Esophagus squamous epithelium (tissue), 5 donors: ENCODE data around the gene LRP4. TPM values are rescaled to one million over a fixed set of nuclear protein-coding genes. Genes with fewer than 3 reads are reported as not detected.
A peak's percentile ranks its signal among the peaks of the same experiment; 100 is the strongest.

ENCODE experiments used
- DNase-seq: peaks from one replicate; lab custom pipeline; 2025; lab: John Stamatoyannopoulos, UW
- H3K27ac ChIP-seq, 4 donors: fragments of 200-600 bp; sonication (generic); one replicate each; pipeline ENCODE4 v1.5.1; 2016 to 2019; ENCODE audit warnings: mild to moderate bottlenecking in 1 of 4
- H3K27me3 ChIP-seq, 4 donors: fragments of 200-600 bp; sonication (generic); 1 replicate in 3 of 4; 2 replicates in 1 of 4; pipeline versions ENCODE4 v1.5.1 to v1.6.0; 2017 to 2021; ENCODE audit warnings: antibody characterized with exemption in 1 of 4
- H3K36me3 ChIP-seq, 3 donors: fragments of 200-600 bp; sonication (generic); one replicate each; pipeline ENCODE4 v1.5.1; 2016 to 2019
- H3K4me1 ChIP-seq, 3 donors: fragments of 200-600 bp; sonication (generic); one replicate each; pipeline ENCODE4 v1.5.1; 2017 to 2019
- H3K4me3 ChIP-seq, 4 donors: fragments of 200-600 bp; sonication (generic); 1 replicate in 3 of 4; 2 replicates in 1 of 4; pipeline ENCODE4 v1.5.1; 2016 to 2019; ENCODE audit warnings: mild to moderate bottlenecking in 2 of 4, moderate library complexity in 1 of 4
- H3K9me3 ChIP-seq, 3 donors: fragments of 200-600 bp; sonication (generic); one replicate each; pipeline ENCODE4 v1.5.1; 2016 to 2019
- POLR2A ChIP-seq, 4 donors: fragments of 450-650 bp; IDR thresholded peaks; one replicate each; pipeline ENCODE4 v1.6.1; 2017; ENCODE audit warnings: antibody characterized with exemption in 4 of 4, mild to moderate bottlenecking in 4 of 4, moderate library complexity in 3 of 4
- WGBS, 2 donors: methylation state at CpG; one replicate each; pipeline ENCODE4 v1.1.5; 2018; 5-methylcytosine and 5-hydroxymethylcytosine counted together
- intact Hi-C: fragments of 100-400 bp; cut with DNase I; formaldehyde crosslinking; loops from one replicate; pipeline ENCODE4 v1.15.0; 2022
- total RNA-seq, 4 donors: library from RNA; depleted of rRNA; stranded (reverse); fragments of >200 nt; gene quantifications; one replicate each; pipeline ENCODE4 v1.1.0, GENCODE V29; 2016
- TF ChIP-seq, protein P1 (sequence below), 6 experiments: fragments of 450-650 bp in 4 of 6; fragments of 200-600 bp in 2 of 6; sonication (generic) in 2 of 6; IDR thresholded peaks; one replicate each; pipeline ENCODE4 v1.5.1; 2016 to 2019; ENCODE audit warnings: antibody characterized with exemption in 6 of 6, mild to moderate bottlenecking in 4 of 6, moderate library complexity in 4 of 6
- donor health status: DM: yes; HTN: yes; CAD: no.

LRP4 gene
- total RNA-seq, 4 donors from 2014 or later: 2.5 to 9.5 (median 5.9) TPM

DNA sequence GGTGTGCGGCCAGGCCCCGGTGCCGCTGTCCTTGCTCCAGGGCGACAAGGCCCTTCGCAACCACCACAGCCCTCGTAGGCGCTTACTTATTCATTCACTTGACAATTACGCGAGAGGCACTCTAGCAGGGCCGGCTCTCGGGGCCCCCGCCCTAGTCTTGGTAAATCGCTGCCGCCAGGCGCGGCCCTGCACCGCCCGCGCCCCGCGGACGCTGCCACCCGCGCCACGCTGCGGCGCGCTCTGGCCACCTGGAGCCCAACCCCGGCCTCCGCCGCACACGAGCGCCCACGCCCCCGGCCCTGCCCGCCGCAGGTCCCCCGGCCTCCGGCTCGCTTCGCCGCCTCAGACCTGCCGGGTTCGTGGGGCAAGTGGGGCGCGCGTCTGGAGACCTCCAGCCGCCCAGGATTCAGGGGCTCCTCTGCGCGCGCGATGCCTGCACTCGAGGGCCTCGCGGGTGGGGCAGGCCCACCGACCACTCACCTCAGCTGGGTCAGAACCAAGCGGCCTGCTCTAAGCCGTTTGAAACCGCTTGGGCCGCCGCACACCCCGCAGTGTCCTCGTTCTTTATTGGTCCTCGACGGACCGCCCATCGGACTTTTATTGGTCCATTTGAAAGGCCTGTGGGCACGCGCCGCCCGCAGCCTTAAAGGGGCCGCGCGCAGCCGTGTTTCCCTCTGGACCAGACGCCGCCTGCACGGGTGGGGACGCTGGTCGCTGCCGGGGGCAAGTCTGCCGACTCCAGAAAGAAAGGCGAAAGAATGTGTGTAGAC is 72.4 kb downstream of the LRP4 start, which contains the start of gene CKAP5:
TSS of gene CKAP5 (minus strand) at position 541 of the 770 bp plus-strand sequence. CDS start 25,049 bp downstream, outside the sequence.
- TF ChIP-seq POLR2A (IDR thresholded peaks at IDR 0.05): peak in 2 of 4 donors; percentile 29 to 80
- TF ChIP-seq, protein P1, sequence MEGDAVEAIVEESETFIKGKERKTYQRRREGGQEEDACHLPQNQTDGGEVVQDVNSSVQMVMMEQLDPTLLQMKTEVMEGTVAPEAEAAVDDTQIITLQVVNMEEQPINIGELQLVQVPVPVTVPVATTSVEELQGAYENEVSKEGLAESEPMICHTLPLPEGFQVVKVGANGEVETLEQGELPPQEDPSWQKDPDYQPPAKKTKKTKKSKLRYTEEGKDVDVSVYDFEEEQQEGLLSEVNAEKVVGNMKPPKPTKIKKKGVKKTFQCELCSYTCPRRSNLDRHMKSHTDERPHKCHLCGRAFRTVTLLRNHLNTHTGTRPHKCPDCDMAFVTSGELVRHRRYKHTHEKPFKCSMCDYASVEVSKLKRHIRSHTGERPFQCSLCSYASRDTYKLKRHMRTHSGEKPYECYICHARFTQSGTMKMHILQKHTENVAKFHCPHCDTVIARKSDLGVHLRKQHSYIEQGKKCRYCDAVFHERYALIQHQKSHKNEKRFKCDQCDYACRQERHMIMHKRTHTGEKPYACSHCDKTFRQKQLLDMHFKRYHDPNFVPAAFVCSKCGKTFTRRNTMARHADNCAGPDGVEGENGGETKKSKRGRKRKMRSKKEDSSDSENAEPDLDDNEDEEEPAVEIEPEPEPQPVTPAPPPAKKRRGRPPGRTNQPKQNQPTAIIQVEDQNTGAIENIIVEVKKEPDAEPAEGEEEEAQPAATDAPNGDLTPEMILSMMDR (IDR thresholded peaks at IDR 0.05): peak in 2 of 6 experiments; percentile 32 to 36
- DNase-seq: peak; percentile 65
- WGBS, 2 donors: 0% methylated on average over 14 to 27 of the region's 83 CpGs
- H3K27ac ChIP-seq: peak within 1 kb of the TSS; percentile 89 to 96 (median 93)
- H3K27me3 ChIP-seq: no peaks in the 10 kb centered on the region
- H3K9me3 ChIP-seq: no peaks in the 10 kb centered on the region
- H3K36me3 ChIP-seq: peaks cover 0 to 8% (median 0%) of the 10 kb centered on the region in 3 donors
- intact Hi-C loops: no loop called here
- H3K4me3 ChIP-seq: peak within 1 kb of the TSS; percentile 89 to 99 (median 97)
- H3K4me1 ChIP-seq: peaks cover 8 to 34% (median 14%) of the 10 kb centered on the region in 3 donors

DNA sequence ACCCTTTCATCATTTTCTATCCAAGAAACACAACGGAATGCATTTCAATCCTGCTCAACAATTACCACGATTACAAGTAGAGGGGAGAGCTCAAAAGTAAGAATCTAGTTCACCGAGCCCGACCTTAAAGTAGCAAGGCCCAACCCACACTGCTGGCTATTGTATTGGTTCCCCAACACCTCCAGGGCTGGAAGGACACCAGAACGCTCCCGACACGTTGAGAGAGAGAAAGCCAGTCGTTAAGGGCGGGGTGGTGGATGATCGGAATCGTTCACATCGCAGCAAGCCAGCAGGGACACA is 73.0 kb downstream of the LRP4 start:
- Histone ChIP-seq H3K27me3 (no peaks in the 10 kb centered on the region), H3K27ac (peak overlapping the region; percentile 89 to 96 (median 93)), H3K4me1 (peaks cover 8 to 34% (median 14%) of the 10 kb centered on the region in 3 donors), H3K4me3 (peak overlapping the region; percentile 89 to 99 (median 97)), H3K9me3 (no peaks in the 10 kb centered on the region), H3K36me3 (peaks cover 0 to 9% (median 0%) of the 10 kb centered on the region in 3 donors)
- TF ChIP-seq POLR2A (IDR thresholded peaks at IDR 0.05): no peak
- TF ChIP-seq, protein P1 (IDR thresholded peaks at IDR 0.05): no peak
- DNase-seq: no peak
- 0% methylated on average over 4 of the region's 12 CpGs for WGBS, 2 donors
- intact Hi-C loops: no loop called here

DNA sequence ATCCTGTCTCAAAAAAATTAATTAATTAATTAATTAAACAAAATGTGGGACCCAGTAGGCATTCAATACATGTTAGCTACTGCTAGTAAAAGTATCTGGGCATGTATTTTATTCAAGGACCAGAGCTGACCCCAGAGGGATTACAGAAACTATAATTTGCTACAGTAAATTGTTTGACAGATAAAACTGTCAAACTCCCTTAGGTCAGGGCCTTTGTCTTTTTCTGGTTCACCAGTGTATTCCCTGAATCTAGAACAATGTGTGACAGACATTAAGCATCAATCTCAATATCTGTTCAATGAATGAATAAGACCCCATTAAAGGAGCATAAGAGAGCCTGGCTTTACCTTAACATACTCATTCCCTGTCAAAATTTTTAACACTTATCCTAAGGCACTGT is 78.2 kb downstream of the LRP4 start:
- intact Hi-C loops: no loop called here
- Histone ChIP-seq H3K9me3 (no peaks in the 10 kb centered on the region), H3K36me3 (peaks cover 0 to 9% (median 0%) of the 10 kb centered on the region in 3 donors), H3K4me1 (peaks cover 8 to 29% (median 12%) of the 10 kb centered on the region in 3 donors), H3K27me3 (no peaks in the 10 kb centered on the region), H3K4me3 (no peak overlapping the region), H3K27ac (no peak overlapping the region)
- no peak for DNase-seq
- no peak for TF ChIP-seq POLR2A (IDR thresholded peaks at IDR 0.05)
- TF ChIP-seq, protein P1 (IDR thresholded peaks at IDR 0.05): no peak

DNA sequence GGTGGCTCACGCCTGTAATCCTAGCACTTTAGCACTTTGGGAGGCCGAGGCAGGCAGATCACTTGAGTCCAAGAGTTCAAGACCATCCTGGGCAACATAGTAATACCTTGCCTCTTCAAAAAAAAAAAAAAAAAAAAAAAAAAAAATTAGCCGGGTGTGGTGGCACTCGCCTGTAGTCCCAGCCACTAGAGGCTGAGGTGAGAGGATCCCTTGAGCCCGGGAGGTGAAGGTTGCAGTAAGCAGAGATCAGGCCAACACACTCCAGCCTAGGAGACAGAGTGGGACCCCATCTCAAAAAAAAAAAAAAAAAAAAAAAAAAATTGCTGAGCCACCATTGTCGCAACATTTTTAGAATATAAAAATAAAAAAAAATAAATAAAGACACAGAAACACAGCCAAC is 79.8 kb downstream of the LRP4 start:
- no peaks in the 10 kb centered on the region for H3K9me3 ChIP-seq
- H3K4me1 ChIP-seq: peaks cover 0 to 13% (median 0%) of the 10 kb centered on the region in 3 donors
- no peak overlapping the region for H3K27ac ChIP-seq
- TF ChIP-seq POLR2A (IDR thresholded peaks at IDR 0.05): no peak
- TF ChIP-seq, protein P1 (IDR thresholded peaks at IDR 0.05): no peak
- no peak for DNase-seq
- H3K4me3 ChIP-seq: no peak overlapping the region
- intact Hi-C loops: no loop called here
- H3K36me3 ChIP-seq: peaks cover 0 to 9% (median 0%) of the 10 kb centered on the region in 3 donors
- WGBS, 2 donors: 89 to 94% methylated on average over 6 of the region's 6 CpGs
- no peaks in the 10 kb centered on the region for H3K27me3 ChIP-seq

DNA sequence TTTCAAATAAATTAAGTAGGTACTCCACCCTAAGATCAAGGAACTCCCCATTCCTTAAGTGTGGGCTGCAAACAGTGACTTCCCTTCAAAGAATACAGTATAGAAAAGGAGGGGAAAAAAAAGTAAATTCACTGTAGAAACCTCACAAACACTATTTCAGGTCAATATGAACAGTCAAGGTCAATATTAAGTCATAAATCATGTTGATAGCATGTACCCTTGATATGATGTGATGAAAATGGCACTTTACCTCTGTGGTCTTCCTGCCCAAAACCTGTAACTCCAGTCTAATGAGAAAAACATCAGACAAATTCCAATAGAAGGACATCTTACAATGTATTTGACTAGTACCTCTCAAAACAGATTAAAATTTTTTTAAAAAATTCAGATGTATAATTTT is 80.5 kb downstream of the LRP4 start:
- intact Hi-C loops: no loop called here
- H3K27me3 ChIP-seq: no peaks in the 10 kb centered on the region
- peaks cover 0 to 10% (median 0%) of the 10 kb centered on the region in 3 donors for H3K4me1 ChIP-seq
- H3K36me3 ChIP-seq: peaks cover 0 to 9% (median 0%) of the 10 kb centered on the region in 3 donors
- no peak for TF ChIP-seq POLR2A (IDR thresholded peaks at IDR 0.05)
- TF ChIP-seq, protein P1 (IDR thresholded peaks at IDR 0.05): no peak
- H3K4me3 ChIP-seq: no peak overlapping the region
- H3K27ac ChIP-seq: no peak overlapping the region
- no peak for DNase-seq
- H3K9me3 ChIP-seq: no peaks in the 10 kb centered on the region
